K562 (cell line): ENCODE results near the gene PDLIM7. TPM values are rescaled to one million over a fixed set of nuclear protein-coding genes. Genes with fewer than 3 reads are reported as not detected.

Experiments used
- ARHGAP35 ChIP-seq: fragments of 450-650 bp; IDR thresholded peaks from 2 replicates; pipeline ENCODE4 v1.6.1; 2018; ENCODE audit not compliant: partially characterized antibody
- EGR1 ChIP-seq: fragments of 450-650 bp; conservative IDR thresholded peaks from 2 replicates; pipeline ENCODE4 v1.6.1; 2017; ENCODE audit warnings: mild to moderate bottlenecking
- EZH2 ChIP-seq: IDR thresholded peaks from 2 replicates; pipeline ENCODE4 v1.6.1; 2012; ENCODE audit warnings: low read depth, mild to moderate bottlenecking, inconsistent platforms, low read length, borderline replicate concordance
- NFIX ChIP-seq: fragments of 250-450 bp; sonication (Bioruptor Pico); IDR thresholded peaks from 2 replicates; pipeline ENCODE4 v1.4.0; 2020; ENCODE audit warnings: low read depth, mild to moderate bottlenecking, moderate library complexity
- POLR2AphosphoS2 ChIP-seq: IDR thresholded peaks from 2 replicates; pipeline ENCODE4 v1.6.1; 2012; ENCODE audit warnings: low read length, improper control_type of control experiment
- SMARCB1 ChIP-seq: IDR thresholded peaks from 2 replicates; pipeline ENCODE4 v1.6.1; 2011; ENCODE audit warnings: improper control_type of control experiment, low read depth; ENCODE audit not compliant: insufficient read length
- SRSF9 ChIP-seq: fragments of 200-400 bp; formaldehyde crosslinking; IDR thresholded peaks from 2 replicates; pipeline ENCODE4 v1.6.1; 2017; ENCODE audit warnings: low read depth, low read length, borderline replicate concordance
- TCFL5 ChIP-seq: fragments of 250-450 bp; sonication (Bioruptor Pico); conservative IDR thresholded peaks from 2 replicates; pipeline ENCODE4 v1.6.1; 2021; ENCODE audit warnings: mild to moderate bottlenecking, moderate library complexity, matching md5 sums
- TSC22D4 ChIP-seq: fragments of 450-650 bp; IDR thresholded peaks from 2 replicates; pipeline ENCODE4 v1.6.1; 2016; ENCODE audit warnings: missing genetic modification characterization, missing biosample characterization, control low read depth
- XRCC4 ChIP-seq: IDR thresholded peaks from one replicate; pipeline ENCODE4 v1.6.1; 2011; ENCODE audit not compliant: insufficient read depth, insufficient read length; ENCODE audit errors: extremely low read depth
- ZNF143 ChIP-seq: sonication (generic); formaldehyde crosslinking; IDR thresholded peaks from 2 replicates; pipeline ENCODE4 v1.9.0; 2022; ENCODE audit warnings: mild to moderate bottlenecking, missing genetic modification reagents
- ZNF217 ChIP-seq: sonication (generic); formaldehyde crosslinking; IDR thresholded peaks from 2 replicates; pipeline ENCODE4 v1.8.0; 2022; ENCODE audit warnings: mild to moderate bottlenecking, missing genetic modification reagents
- ZNF232 ChIP-seq: sonication (generic); formaldehyde crosslinking; IDR thresholded peaks from 2 replicates; pipeline ENCODE4 v1.8.0; 2022; ENCODE audit warnings: mild to moderate bottlenecking, missing genetic modification reagents
- ZNF311 ChIP-seq: fragments of 250-450 bp; sonication (Bioruptor Pico); IDR thresholded peaks from 2 replicates; pipeline ENCODE4 v1.4.0; 2020; ENCODE audit warnings: mild to moderate bottlenecking, moderate library complexity
- ZNF561 ChIP-seq: fragments of 450-650 bp; formaldehyde crosslinking; conservative IDR thresholded peaks from 2 replicates; pipeline ENCODE4 v1.4.0; 2020; ENCODE audit warnings: mild to moderate bottlenecking, moderate library complexity
- polyA plus RNA-seq, 8 experiments: library from polyadenylated mRNA; depleted of rRNA in 4 of 8; stranded (reverse) in 5 of 8; unstranded in 3 of 8; fragments of >200 nt; fragmentation: Nextera tagmentation in 2 of 8; fragmentation: Illumina TruSeq in 1 of 8; extraction: Ambion mirVana in 2 of 8; extraction: Trizol in 1 of 8; gene quantifications; 2 replicates each; pipeline versions ENCODE4 v1.2.1 to v1.2.3, GENCODE V29; 2011 to 2014; ENCODE audit warnings: inconsistent platforms in 1 of 8, missing spikeins in 1 of 8
- total RNA-seq, 7 experiments: library from RNA; depleted of rRNA in 6 of 7; stranded (reverse); fragments of >200 nt in 6 of 7; fragmentation: Illumina TruSeq in 2 of 7; extraction: Trizol in 2 of 7; gene quantifications; 2 replicates each; pipeline versions ENCODE4 v1.2.1 to v1.2.3, GENCODE V29; 2011 to 2021; ENCODE audit warnings: low replicate concordance in 1 of 7
- TF ChIP-seq, protein P1 (sequence below): fragments of 450-650 bp; IDR thresholded peaks from 2 replicates; pipeline ENCODE4 v1.6.1; 2018; ENCODE audit warnings: mild to moderate bottlenecking, low read depth; ENCODE audit not compliant: partially characterized antibody
- TF ChIP-seq, protein P2 (sequence below), 2 experiments: fragments of 450-650 bp in 1 of 2; sonication (generic) in 1 of 2; formaldehyde crosslinking; conservative IDR thresholded peaks; 2 replicates each; pipeline versions ENCODE4 v1.4.0 to v1.8.1; 2020 to 2022; ENCODE audit warnings: mild to moderate bottlenecking in 1 of 2, missing genetic modification reagents in 1 of 2
- TF ChIP-seq, protein P3 (sequence below): sonication (generic); formaldehyde crosslinking; IDR thresholded peaks from 2 replicates; pipeline ENCODE4 v1.8.0; 2022; ENCODE audit warnings: missing genetic modification reagents, mild to moderate bottlenecking, borderline replicate concordance
- TF ChIP-seq, protein P4 (sequence below), 2 experiments: IDR thresholded peaks in 1 of 2; conservative IDR thresholded peaks in 1 of 2; 2 replicates each; pipeline ENCODE4 v1.6.1; 2016; ENCODE audit warnings: low read depth in 2 of 2, mild to moderate bottlenecking in 1 of 2, missing compliant biosample characterization in 1 of 2, missing genetic modification characterization in 1 of 2, moderate library complexity in 1 of 2

The PDLIM7 gene
- total and polyA plus RNA-seq, 9 of the 15 experiments (the other 6 are each of a cell fraction or from before 2014, with no cell fraction given) = 2.1 to 124 (median 32.6) TPM

DNA sequence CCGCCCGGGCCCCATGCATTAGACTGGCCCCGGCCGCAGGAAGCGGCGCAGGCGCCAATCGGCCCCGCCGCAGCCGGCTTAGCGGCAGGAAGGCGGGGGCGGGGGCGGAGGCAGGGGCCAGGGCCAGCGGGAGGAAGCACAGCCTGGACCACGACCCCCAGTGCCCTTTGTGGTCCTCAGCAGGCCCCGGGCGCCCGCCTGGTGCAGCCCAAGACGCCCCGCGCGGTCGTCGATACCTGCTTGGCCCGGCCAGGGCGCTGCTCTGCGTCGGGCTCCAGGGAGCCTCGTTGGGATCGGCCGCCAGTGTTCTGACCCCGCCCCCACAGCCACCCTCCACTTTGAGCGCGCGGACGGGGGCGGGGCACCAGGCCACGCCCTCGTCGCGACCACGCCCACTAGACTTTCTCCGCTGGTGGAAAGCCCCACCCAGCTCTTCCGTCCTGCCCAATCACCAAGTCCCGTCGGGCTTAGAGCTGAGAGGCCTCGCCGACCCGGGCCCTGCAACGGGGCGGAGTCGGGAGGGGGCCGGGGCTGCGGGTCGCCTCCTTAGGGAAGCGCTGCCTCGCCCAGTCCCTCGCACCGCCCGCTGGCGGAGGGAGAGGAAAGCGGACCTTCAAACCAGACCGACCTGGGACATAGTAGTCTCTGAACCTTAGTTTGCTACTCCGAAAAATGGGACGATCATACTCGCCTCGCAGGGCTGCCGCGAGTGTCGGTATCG lies at the start of gene PDLIM7 (continued):
- TF ChIP-seq SRSF9 = no peak
- no peak for TF ChIP-seq ZNF143 (CRISPR knock-in tag)
- TF ChIP-seq ZNF232 (CRISPR knock-in tag) = no peak
- TF ChIP-seq, protein P1, sequence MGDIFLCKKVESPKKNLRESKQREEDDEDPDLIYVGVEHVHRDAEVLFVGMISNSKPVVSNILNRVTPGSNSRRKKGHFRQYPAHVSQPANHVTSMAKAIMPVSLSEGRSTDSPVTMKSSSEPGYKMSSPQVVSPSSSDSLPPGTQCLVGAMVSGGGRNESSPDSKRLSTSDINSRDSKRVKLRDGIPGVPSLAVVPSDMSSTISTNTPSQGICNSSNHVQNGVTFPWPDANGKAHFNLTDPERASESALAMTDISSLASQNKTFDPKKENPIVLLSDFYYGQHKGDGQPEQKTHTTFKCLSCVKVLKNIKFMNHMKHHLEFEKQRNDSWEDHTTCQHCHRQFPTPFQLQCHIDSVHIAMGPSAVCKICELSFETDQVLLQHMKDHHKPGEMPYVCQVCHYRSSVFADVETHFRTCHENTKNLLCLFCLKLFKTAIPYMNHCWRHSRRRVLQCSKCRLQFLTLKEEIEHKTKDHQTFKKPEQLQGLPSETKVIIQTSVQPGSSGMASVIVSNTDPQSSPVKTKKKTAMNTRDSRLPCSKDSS = no peak
- peak; percentile 96 for TF ChIP-seq EGR1
- no peak for TF ChIP-seq NFIX
- TF ChIP-seq ZNF561 (CRISPR knock-in tag) = no peak
- TF ChIP-seq, protein P2, sequence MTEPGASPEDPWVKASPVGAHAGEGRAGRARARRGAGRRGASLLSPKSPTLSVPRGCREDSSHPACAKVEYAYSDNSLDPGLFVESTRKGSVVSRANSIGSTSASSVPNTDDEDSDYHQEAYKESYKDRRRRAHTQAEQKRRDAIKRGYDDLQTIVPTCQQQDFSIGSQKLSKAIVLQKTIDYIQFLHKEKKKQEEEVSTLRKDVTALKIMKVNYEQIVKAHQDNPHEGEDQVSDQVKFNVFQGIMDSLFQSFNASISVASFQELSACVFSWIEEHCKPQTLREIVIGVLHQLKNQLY (CRISPR knock-in tag; conservative IDR thresholded peaks at IDR 0.05) = 0 out of 4 replicates have a peak, but pooled peaks of 1 of the 2 experiments have one; percentile 70
- TF ChIP-seq POLR2AphosphoS2 = no peak; the same call in 1 of the 2 replicates
- TF ChIP-seq, protein P3, sequence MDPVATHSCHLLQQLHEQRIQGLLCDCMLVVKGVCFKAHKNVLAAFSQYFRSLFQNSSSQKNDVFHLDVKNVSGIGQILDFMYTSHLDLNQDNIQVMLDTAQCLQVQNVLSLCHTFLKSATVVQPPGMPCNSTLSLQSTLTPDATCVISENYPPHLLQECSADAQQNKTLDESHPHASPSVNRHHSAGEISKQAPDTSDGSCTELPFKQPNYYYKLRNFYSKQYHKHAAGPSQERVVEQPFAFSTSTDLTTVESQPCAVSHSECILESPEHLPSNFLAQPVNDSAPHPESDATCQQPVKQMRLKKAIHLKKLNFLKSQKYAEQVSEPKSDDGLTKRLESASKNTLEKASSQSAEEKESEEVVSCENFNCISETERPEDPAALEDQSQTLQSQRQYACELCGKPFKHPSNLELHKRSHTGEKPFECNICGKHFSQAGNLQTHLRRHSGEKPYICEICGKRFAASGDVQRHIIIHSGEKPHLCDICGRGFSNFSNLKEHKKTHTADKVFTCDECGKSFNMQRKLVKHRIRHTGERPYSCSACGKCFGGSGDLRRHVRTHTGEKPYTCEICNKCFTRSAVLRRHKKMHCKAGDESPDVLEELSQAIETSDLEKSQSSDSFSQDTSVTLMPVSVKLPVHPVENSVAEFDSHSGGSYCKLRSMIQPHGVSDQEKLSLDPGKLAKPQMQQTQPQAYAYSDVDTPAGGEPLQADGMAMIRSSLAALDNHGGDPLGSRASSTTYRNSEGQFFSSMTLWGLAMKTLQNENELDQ = no peak
- TF ChIP-seq SMARCB1 = no peak
- TF ChIP-seq, protein P4, sequence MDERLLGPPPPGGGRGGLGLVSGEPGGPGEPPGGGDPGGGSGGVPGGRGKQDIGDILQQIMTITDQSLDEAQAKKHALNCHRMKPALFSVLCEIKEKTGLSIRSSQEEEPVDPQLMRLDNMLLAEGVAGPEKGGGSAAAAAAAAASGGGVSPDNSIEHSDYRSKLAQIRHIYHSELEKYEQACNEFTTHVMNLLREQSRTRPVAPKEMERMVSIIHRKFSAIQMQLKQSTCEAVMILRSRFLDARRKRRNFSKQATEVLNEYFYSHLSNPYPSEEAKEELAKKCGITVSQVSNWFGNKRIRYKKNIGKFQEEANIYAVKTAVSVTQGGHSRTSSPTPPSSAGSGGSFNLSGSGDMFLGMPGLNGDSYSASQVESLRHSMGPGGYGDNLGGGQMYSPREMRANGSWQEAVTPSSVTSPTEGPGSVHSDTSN (CRISPR knock-in tag; IDR thresholded peaks at IDR 0.05; ENCODE audit: low read depth) = no peak
- TF ChIP-seq, protein P4 (tag; conservative IDR thresholded peaks at IDR 0.05; ENCODE audit: low read depth) = no peak
- TF ChIP-seq TCFL5 = no peak
- no peak for TF ChIP-seq XRCC4
- no peak for TF ChIP-seq TSC22D4 (tag)
- no peak for TF ChIP-seq ARHGAP35
- TF ChIP-seq EZH2 = no peak
- TF ChIP-seq ZNF311 (CRISPR knock-in tag) = no peak
- no peak for TF ChIP-seq ZNF217
